Measurements from ENCODE around the gene TROAP. TPM values are rescaled to one million over a fixed set of nuclear protein-coding genes. Genes with fewer than 3 reads are reported as not detected.

Gene TROAP, protein sequence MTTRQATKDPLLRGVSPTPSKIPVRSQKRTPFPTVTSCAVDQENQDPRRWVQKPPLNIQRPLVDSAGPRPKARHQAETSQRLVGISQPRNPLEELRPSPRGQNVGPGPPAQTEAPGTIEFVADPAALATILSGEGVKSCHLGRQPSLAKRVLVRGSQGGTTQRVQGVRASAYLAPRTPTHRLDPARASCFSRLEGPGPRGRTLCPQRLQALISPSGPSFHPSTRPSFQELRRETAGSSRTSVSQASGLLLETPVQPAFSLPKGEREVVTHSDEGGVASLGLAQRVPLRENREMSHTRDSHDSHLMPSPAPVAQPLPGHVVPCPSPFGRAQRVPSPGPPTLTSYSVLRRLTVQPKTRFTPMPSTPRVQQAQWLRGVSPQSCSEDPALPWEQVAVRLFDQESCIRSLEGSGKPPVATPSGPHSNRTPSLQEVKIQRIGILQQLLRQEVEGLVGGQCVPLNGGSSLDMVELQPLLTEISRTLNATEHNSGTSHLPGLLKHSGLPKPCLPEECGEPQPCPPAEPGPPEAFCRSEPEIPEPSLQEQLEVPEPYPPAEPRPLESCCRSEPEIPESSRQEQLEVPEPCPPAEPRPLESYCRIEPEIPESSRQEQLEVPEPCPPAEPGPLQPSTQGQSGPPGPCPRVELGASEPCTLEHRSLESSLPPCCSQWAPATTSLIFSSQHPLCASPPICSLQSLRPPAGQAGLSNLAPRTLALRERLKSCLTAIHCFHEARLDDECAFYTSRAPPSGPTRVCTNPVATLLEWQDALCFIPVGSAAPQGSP
- total RNA-seq, result 10 to 100 TPM in 1 of 4 donors, 1 to 10 TPM in 3; 2.1 to 24.2 (median 6.7) TPM

DNA sequence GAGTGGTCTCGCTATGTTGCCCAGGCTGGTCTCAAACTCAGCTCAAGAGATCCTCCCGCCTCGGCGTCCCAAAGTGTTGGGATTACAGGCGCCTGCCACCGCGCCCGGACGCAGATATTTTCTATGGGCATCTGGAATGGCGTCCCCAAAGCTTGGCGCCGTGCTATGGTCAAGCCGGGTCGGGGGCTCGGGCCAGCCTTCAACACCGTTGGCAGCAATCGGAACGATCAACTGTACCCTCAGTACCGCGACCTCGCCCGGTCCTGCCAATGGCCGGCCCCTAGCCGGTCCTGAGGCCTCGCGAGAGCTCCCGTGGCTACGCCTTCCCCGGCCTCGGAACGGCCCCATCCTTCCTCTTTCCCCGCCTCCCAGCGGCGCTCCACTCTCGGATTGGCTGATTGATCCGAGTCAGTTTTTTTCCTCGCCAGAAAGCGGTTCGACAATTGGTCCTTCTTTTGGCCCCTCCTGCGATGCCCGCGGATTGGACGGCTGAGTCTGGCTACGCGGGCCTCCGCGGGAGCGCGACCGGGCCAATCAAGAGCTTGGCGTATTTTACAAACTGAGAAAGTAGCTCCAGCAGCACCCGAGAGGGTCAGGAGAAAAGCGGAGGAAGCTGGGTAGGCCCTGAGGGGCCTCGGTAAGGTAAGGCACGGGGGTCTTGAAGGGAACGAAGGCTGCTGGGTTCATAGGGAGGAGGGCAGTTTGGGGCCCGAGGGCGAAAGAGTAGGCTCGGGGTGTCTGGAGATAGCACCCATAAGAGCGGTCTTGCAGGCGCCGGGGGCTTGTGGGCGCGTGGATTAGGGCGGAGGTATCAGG is at the start of gene TROAP:
TSS of gene TROAP (plus strand) at position 548 of the 816 bp plus-strand sequence. CDS start 354 bp downstream, outside the sequence.
- intact Hi-C loops (cut with DNase I; ENCODE audit: low total_unique reads), result no loop called here
- WGBS, 2 donors, result 0 to 1% methylated on average over 59 to 62 of the region's 65 CpGs
- H3K4me3 ChIP-seq (ENCODE audit: low read depth, poor library complexity, severe bottlenecking), result peak within 1 kb of the TSS; percentile 44
- DNase-seq (ENCODE audit: low spot score in 2 of 2), result peak; percentile 98 to 99
- no peak for TF ChIP-seq POLR2A (IDR thresholded peaks at IDR 0.05)
- TF ChIP-seq, protein P1, sequence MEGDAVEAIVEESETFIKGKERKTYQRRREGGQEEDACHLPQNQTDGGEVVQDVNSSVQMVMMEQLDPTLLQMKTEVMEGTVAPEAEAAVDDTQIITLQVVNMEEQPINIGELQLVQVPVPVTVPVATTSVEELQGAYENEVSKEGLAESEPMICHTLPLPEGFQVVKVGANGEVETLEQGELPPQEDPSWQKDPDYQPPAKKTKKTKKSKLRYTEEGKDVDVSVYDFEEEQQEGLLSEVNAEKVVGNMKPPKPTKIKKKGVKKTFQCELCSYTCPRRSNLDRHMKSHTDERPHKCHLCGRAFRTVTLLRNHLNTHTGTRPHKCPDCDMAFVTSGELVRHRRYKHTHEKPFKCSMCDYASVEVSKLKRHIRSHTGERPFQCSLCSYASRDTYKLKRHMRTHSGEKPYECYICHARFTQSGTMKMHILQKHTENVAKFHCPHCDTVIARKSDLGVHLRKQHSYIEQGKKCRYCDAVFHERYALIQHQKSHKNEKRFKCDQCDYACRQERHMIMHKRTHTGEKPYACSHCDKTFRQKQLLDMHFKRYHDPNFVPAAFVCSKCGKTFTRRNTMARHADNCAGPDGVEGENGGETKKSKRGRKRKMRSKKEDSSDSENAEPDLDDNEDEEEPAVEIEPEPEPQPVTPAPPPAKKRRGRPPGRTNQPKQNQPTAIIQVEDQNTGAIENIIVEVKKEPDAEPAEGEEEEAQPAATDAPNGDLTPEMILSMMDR (IDR thresholded peaks at IDR 0.05), result no peak

DNA sequence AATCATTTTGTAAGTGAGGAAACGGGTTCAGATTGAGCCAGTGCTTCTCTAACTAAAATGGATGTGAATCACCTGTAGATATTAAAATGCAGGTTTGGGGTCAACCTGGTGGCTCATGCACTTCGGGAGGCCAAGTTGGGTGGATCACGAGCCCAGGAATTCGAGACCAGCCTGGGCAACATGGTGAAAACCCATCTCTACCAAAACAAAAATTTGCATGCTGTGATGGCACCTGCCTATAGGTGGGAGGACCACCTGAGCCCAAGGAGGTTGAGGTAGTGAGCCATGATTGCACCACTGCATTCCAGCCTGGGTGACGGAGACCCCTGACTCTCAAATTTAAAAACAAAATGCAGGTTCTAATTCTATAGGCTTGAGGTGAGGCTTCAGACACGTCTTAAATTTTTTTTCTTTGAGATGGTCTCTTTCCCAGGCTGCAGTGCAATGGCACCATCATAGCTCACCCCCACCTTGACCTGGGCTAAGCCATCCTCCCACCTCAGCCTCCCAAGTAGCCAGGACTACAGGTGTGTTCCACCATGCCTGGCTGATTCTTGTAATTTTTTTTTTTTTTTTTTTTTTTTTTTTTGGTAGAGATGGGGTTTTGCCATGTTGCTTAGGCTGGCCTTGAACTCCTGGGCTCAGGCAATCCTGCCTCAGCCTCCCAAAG is 49.2 kb upstream of the TROAP start:
- H3K4me3 ChIP-seq (ENCODE audit: low read depth, poor library complexity, severe bottlenecking), result no peak overlapping the region
- TF ChIP-seq, protein P1 (IDR thresholded peaks at IDR 0.05), result no peak
- TF ChIP-seq POLR2A (IDR thresholded peaks at IDR 0.05), result no peak
- 91 to 96% methylated on average over 6 of the region's 6 CpGs for WGBS, 2 donors
- intact Hi-C loops (cut with DNase I; ENCODE audit: low total_unique reads), result no loop called here
- no peak for DNase-seq (ENCODE audit: low spot score in 2 of 2)

DNA sequence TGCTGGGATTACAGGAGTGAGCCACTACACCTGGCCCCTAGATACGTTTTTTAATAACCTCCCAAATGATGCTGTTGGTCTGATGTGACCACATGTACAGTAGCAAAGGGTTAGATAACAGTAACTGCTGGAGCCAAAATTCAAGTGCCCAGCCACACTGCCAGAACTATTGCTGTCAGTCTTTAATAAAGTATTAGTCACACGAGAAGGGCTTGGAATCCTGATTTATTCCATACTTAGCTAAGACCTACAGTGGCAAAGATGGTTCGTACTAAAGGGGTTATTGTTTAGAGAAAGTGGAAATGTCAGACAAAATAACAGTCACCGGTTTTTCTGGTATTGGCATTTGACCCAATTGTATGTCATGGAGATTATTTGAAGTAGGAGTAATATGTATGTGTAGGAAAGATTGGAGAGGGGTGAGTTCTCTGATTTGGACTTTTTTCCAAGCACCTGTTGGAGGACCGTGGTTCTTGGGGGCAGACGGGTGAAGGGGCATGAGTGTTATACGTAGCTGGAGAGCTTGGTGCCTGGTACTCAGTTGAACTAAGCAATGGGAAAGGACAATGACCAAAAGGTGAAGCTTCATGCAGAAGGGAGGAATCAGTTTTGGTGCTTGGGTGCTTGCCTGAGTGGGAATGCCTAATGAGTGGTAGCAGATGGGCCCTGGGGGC is 48.5 kb upstream of the TROAP start:
- intact Hi-C loops (cut with DNase I; ENCODE audit: low total_unique reads), result no loop called here
- TF ChIP-seq, protein P1 (IDR thresholded peaks at IDR 0.05), result no peak
- no peak for TF ChIP-seq POLR2A (IDR thresholded peaks at IDR 0.05)
- H3K4me3 ChIP-seq (ENCODE audit: low read depth, poor library complexity, severe bottlenecking), result no peak overlapping the region
- 74 to 81% methylated on average over 7 of the region's 7 CpGs for WGBS, 2 donors
- no peak for DNase-seq (ENCODE audit: low spot score in 2 of 2)

GRCh38 chr12:49276304-49277290 is 46.5 kb upstream of the TROAP start:
- WGBS, 2 donors, result 77% methylated on average over 13 of the region's 13 CpGs
- H3K4me3 ChIP-seq (ENCODE audit: low read depth, poor library complexity, severe bottlenecking), result no peak overlapping the region

More at GRCh38 chr12:49276304-49277290, 46.5 kb upstream of the TROAP start:
- intact Hi-C loops (cut with DNase I; ENCODE audit: low total_unique reads), result no loop called here
- TF ChIP-seq, protein P1 (IDR thresholded peaks at IDR 0.05), result no peak
- no peak for TF ChIP-seq POLR2A (IDR thresholded peaks at IDR 0.05)
- no peak for DNase-seq (ENCODE audit: low spot score in 2 of 2)

Data from lower leg skin (tissue), 4 donors.